ENCODE results near the gene STX2.
"Not testable (repeated sequence)": the region's sequence is repeated elsewhere in the genome, so short reads cannot be mapped to it uniquely, and the experiment has no call there.

GRCh38 chr12:130862771-130863170 lies 23.7 kb upstream of the STX2 start:
- TF ChIP-seq POLR2A (IDR thresholded peaks at IDR 0.05; ENCODE audit: low read depth, low read length); POLR2AphosphoS5 (IDR thresholded peaks at IDR 0.05; ENCODE audit: low read depth, low read length); TAF1 (IDR thresholded peaks at IDR 0.05; ENCODE audit: borderline replicate concordance, low read depth, low read length): not testable (repeated sequence)
